ENCODE measurements around the gene ADAM12.

DNA sequence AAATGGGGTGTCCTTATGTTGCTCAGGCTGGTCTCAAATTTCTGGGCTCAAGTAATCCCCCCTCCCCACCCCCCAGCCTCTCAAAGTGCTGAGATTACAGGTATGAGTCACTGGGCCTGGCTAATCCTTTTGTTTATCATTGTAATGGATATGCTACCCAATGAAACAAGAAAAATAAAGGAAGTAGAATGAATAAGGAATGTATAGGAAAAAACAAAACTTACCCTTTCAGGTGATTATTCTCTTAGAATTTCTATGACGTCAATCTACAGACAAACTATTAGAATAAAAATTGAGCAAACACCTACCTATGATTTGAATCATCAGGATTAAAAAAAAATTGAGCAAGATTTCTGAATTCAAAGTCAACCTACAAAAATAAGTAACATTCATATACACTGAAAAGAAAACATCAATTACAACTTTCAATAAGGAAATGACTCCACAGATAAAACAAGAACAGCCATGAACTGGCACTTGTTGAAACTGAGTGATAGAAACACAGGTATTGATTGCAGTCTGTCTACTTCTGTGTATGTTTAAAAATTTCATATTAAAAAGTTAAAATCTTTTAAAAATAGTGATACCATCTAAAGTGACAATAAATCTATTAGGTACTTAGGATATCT, 12.2 kb downstream of the ADAM12 start:
- TF ChIP-seq, protein P1, sequence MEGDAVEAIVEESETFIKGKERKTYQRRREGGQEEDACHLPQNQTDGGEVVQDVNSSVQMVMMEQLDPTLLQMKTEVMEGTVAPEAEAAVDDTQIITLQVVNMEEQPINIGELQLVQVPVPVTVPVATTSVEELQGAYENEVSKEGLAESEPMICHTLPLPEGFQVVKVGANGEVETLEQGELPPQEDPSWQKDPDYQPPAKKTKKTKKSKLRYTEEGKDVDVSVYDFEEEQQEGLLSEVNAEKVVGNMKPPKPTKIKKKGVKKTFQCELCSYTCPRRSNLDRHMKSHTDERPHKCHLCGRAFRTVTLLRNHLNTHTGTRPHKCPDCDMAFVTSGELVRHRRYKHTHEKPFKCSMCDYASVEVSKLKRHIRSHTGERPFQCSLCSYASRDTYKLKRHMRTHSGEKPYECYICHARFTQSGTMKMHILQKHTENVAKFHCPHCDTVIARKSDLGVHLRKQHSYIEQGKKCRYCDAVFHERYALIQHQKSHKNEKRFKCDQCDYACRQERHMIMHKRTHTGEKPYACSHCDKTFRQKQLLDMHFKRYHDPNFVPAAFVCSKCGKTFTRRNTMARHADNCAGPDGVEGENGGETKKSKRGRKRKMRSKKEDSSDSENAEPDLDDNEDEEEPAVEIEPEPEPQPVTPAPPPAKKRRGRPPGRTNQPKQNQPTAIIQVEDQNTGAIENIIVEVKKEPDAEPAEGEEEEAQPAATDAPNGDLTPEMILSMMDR (IDR thresholded peaks at IDR 0.05): no peak
- TF ChIP-seq POLR2A (IDR thresholded peaks at IDR 0.05): no peak
